ENCODE measurements around the gene ITGB5. TPM values are rescaled to one million over a fixed set of nuclear protein-coding genes. Genes with fewer than 3 reads are reported as not detected.

ITGB5 gene
- polyA plus RNA-seq, 3 donors, result 92.3 to 104 (median 99.1) TPM

GRCh38 chr3:124903896-124904834 is 17.0 kb upstream of the ITGB5 start:
- no peak for DNase-seq

- no peak for DNase-seq
These were observed 9.8 kb upstream of the ITGB5 start for GRCh38 chr3:124896824-124897526.

- no peak for DNase-seq
These were observed 8.6 kb upstream of the ITGB5 start for GRCh38 chr3:124895756-124896155.

GRCh38 chr3:124893526-124893925 is 6.4 kb upstream of the ITGB5 start:
- DNase-seq, result no peak

GRCh38 chr3:124890573-124891190 is 3.5 kb upstream of the ITGB5 start:
- no peak for DNase-seq

GRCh38 chr3:124888482-124889441 is 1.6 kb upstream of the ITGB5 start:
- DNase-seq, result no peak

GRCh38 chr3:124887932-124888298 is 750 bp upstream of the ITGB5 start:
- no peak for DNase-seq

- peak; percentile 37 for DNase-seq
These were observed 753 bp downstream of the ITGB5 start for GRCh38 chr3:124886168-124887056.

- DNase-seq, result peak; percentile 31
These were observed 1.5 kb downstream of the ITGB5 start for GRCh38 chr3:124885466-124886167.

GRCh38 chr3:124884474-124885101 is 2.6 kb downstream of the ITGB5 start:
- no peak for DNase-seq

GRCh38 chr3:124883766-124884473 is 3.2 kb downstream of the ITGB5 start:
- no peak for DNase-seq

GRCh38 chr3:124882816-124883747 is 4.1 kb downstream of the ITGB5 start:
- DNase-seq, result peak; percentile 33

GRCh38 chr3:124881976-124882697 is 5.0 kb downstream of the ITGB5 start:
- DNase-seq, result no peak

GRCh38 chr3:124879337-124879680 is 7.9 kb downstream of the ITGB5 start:
- DNase-seq, result no peak

- no peak for DNase-seq
These were observed 8.4 kb downstream of the ITGB5 start for GRCh38 chr3:124878561-124879336.

- no peak for DNase-seq
These were observed 9.5 kb downstream of the ITGB5 start for GRCh38 chr3:124877674-124878073.
